SIG-M5 (cell line): ENCODE measurements around the gene KLK4.

Source experiments
- DNase-seq: peaks from one replicate; lab custom pipeline; 2025; lab: John Stamatoyannopoulos, UW

KLK4 gene

DNA sequence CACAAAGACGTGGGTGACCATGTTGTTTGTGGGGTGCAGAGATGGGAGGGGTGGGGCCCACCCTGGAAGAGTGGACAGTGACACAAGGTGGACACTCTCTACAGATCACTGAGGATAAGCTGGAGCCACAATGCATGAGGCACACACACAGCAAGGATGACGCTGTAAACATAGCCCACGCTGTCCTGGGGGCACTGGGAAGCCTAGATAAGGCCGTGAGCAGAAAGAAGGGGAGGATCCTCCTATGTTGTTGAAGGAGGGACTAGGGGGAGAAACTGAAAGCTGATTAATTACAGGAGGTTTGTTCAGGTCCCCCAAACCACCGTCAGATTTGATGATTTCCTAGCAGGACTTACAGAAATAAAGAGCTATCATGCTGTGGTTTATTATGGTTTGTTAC lies 32.3 kb downstream of the KLK4 start:
- DNase-seq: no peak

GRCh38 chr19:50877338-50877737 lies 33.9 kb downstream of the KLK4 start:
- DNase-seq: no peak

DNA sequence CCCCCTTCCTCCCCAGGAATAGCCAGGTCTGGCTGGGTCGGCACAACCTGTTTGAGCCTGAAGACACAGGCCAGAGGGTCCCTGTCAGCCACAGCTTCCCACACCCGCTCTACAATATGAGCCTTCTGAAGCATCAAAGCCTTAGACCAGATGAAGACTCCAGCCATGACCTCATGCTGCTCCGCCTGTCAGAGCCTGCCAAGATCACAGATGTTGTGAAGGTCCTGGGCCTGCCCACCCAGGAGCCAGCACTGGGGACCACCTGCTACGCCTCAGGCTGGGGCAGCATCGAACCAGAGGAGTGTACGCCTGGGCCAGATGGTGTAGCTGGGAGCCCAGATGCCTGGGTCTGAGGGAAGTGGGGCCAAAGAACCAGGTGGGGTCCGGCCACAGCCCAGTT lies 34.7 kb downstream of the KLK4 start:
- DNase-seq: no peak

DNA sequence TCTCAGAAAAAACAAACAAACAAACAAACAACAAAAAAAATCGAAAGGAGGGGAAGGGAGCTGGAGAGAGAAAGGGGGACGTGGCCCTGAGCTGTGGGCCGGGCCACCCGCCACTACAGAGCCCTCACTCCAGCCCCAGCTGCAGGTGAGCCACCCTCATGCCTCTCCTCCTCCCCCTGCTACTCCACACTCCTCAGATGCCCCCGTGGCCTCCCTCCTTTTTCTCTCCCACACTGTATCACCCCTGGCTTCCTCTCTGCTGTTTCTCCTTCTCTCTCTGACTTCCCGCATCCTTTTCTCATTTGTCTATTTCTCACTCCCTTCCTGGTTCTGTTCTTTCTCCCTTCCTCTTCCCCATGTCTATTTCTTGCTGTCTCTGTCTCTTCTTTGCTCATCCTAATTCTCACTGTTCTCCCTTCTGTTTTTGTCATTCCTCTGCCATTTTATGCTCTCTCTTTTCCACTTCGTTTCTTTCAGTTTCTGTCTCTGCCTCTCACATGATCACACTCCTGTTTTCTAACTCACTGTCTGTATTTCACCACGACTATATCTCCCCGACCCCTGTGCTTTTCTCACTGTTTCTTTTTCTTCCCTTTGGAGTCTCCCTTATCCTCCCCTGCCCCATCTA lies 35.3 kb downstream of the KLK4 start:
- DNase-seq: no peak

DNA sequence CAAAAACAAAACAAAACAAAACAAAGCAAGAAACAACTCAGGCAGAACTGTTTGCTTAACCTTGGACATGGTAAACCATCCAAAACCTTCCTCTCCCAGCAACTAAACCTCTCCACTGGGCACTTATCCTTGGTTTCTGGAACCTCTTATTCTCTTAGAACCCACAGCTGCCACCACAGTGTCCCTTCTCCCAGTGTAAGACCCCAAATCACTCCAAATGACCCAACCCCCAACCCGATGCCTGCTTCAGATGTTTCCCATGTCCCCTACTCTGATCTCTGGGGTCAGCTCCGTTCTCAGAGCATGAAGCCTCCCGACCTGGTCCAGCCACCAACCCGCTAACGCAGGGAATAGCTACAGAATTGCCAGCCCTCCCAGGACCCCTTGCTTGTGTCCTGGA lies 37.0 kb downstream of the KLK4 start:
- no peak for DNase-seq

DNA sequence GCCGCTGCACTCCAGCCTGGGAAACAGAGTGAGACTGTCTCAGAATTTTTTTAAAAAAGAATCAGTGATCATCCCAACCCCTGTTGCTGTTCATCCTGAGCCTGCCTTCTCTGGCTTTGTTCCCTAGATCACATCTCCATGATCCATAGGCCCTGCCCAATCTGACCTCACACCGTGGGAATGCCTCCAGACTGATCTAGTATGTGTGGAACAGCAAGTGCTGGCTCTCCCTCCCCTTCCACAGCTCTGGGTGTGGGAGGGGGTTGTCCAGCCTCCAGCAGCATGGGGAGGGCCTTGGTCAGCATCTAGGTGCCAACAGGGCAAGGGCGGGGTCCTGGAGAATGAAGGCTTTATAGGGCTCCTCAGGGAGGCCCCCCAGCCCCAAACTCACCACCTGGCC lies 38.1 kb downstream of the KLK4 start, which contains the start of gene KLK2:
Gene KLK2, plus strand, starts transcription at position 384 of the 400 bp plus-strand sequence. CDS start 35 bp downstream, outside the sequence.
- no peak for DNase-seq

DNA sequence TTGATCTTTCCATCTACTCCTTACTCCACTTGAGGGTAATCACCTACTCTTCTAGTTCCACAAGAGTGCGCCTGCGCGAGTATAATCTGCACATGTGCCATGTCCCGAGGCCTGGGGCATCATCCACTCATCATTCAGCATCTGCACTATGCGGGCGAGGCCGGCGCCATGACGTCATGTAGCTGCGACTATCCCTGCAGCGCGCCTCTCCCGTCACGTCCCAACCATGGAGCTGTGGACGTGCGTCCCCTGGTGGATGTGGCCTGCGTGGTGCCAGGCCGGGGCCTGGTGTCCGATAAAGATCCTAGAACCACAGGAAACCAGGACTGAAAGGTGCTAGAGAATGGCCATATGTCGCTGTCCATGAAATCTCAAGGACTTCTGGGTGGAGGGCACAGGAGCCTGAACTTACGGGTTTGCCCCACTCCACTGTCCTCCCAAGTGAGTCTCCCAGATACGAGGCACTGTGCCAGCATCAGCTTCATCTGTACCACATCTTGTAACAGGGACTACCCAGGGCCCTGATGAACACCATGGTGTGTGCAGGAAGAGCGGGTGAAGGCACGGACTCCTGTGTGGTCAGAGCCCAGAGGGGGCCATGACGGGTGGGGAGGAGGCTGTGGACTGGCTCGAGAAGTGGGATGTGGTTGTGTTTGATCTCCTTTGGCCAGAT lies 40.6 kb downstream of the KLK4 start:
- DNase-seq: no peak

DNA sequence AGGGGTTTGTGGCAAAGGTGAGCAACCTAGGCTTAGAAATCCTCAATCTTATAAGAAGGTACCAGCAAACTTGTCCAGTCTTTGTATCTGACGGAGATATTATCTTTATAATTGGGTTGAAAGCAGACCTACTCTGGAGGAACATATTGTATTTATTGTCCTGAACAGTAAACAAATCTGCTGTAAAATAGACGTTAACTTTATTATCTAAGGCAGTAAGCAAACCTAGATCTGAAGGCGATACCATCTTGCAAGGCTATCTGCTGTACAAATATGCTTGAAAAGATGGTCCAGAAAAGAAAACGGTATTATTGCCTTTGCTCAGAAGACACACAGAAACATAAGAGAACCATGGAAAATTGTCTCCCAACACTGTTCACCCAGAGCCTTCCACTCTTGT lies 41.7 kb downstream of the KLK4 start:
- DNase-seq: no peak

DNA sequence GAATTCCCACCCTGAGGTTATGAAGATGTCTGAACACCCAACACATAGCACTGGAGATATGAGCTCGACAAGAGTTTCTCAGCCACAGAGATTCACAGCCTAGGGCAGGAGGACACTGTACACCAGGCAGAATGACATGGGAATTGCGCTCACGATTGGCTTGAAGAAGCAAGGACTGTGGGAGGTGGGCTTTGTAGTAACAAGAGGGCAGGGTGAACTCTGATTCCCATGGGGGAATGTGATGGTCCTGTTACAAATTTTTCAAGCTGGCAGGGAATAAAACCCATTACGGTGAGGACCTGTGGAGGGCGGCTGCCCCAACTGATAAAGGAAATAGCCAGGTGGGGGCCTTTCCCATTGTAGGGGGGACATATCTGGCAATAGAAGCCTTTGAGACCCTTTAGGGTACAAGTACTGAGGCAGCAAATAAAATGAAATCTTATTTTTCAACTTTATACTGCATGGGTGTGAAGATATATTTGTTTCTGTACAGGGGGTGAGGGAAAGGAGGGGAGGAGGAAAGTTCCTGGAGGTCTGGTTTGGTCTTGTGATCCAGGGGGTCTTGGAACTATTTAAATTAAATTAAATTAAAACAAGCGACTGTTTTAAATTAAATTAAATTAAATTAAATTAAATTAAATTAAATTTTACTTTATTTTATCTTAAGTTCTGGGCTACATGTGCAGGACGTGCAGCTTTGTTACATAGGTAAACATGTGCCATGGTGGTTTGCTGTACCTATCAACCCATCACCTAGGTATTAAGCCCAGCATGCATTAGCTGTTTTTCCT lies 49.5 kb downstream of the KLK4 start:
- no peak for DNase-seq

GRCh38 chr19:50861010-50861409 lies 50.2 kb downstream of the KLK4 start:
- no peak for DNase-seq

- DNase-seq: no peak
Observed at GRCh38 chr19:50859849-50860248, 51.3 kb downstream of the KLK4 start.

- no peak for DNase-seq
Observed at GRCh38 chr19:50858886-50859285, 52.3 kb downstream of the KLK4 start.

- no peak for DNase-seq
Observed at GRCh38 chr19:50857366-50857765, 53.8 kb downstream of the KLK4 start.
